SK-N-SH (cell line): ENCODE results near the gene GFI1B. TPM values are rescaled to one million over a fixed set of nuclear protein-coding genes. Genes with fewer than 3 reads are reported as not detected.

Experiments
- CTCF ChIA-PET: fragments of 300-600, 350-600 bp; formaldehyde crosslinking; extraction: SDS; loops from one replicate; lab custom pipeline; 2021; lab: Yijun Ruan, JAX
- POLR2A ChIA-PET: fragments of 350-600 bp; sonication (Branson Sonifier 250); formaldehyde crosslinking; extraction: SDS; loops from one replicate; lab custom pipeline; 2020; ENCODE audit warnings: antibody characterized with exemption, inconsistent platforms; lab: Yijun Ruan, JAX
- DNase-seq: peaks from one replicate; pipeline ENCODE4 v3.0.0; 2012
- H2AFZ ChIP-seq: fragments of 200-600 bp; sonication (generic); 2 replicates; pipeline ENCODE4 v1.8.1; 2016; ENCODE audit warnings: antibody characterized with exemption, mild to moderate bottlenecking, low read depth
- H3F3A ChIP-seq: fragments of 200-600 bp; sonication (generic); replicated peaks from 2 replicates; pipeline ENCODE3; 2016; ENCODE audit warnings: antibody characterized with exemption, mild to moderate bottlenecking; ENCODE audit not compliant: insufficient read depth
- H3K27ac ChIP-seq, 2 experiments: fragments of 200-500 bp in 1 of 2; fragments of 200-600 bp in 1 of 2; sonication (Bioruptor generic) in 1 of 2; sonication (generic), shearing (Covaris generic) in 1 of 2; 2 replicates each; pipeline versions ENCODE4 v1.5.1 to v1.6.1; 2014 to 2016; ENCODE audit warnings: low read depth in 2 of 2, inconsistent platforms in 1 of 2, low read length in 1 of 2, mild to moderate bottlenecking in 1 of 2, mixed read lengths in 1 of 2
- H3K27me3 ChIP-seq: fragments of 200-600 bp; sonication (generic), shearing (Covaris generic); 2 replicates; pipeline ENCODE4 v1.6.1; 2016; ENCODE audit warnings: mixed run types; ENCODE audit not compliant: insufficient read depth
- H3K36me3 ChIP-seq, 2 experiments: fragments of 200-500 bp in 1 of 2; fragments of 200-600 bp in 1 of 2; sonication (Bioruptor generic) in 1 of 2; sonication (generic) in 1 of 2; replicated peaks in 1 of 2; 2 replicates each; pipeline versions ENCODE3 to v1.5.1; 2014 to 2016; ENCODE audit warnings: low read length in 1 of 2, mild to moderate bottlenecking in 1 of 2; ENCODE audit not compliant: insufficient read depth in 2 of 2, control insufficient read depth in 1 of 2
- H3K4me1 ChIP-seq, 2 experiments: fragments of 200-500 bp in 1 of 2; fragments of 200-600 bp in 1 of 2; sonication (Bioruptor generic) in 1 of 2; sonication (generic), shearing (Covaris generic) in 1 of 2; 2 replicates each; pipeline versions ENCODE4 v1.5.1 to v1.6.1; 2014 to 2016; ENCODE audit warnings: low read depth in 1 of 2, low read length in 1 of 2, mixed run types in 1 of 2; ENCODE audit not compliant: insufficient read depth in 2 of 2, control insufficient read depth in 1 of 2
- H3K4me2 ChIP-seq: fragments of 200-600 bp; sonication (generic), shearing (Covaris generic); 2 replicates; pipeline ENCODE4 v1.6.1; 2017; ENCODE audit warnings: mixed run types
- H3K4me3 ChIP-seq, 2 experiments: fragments of 200-500 bp in 1 of 2; fragments of 200-600 bp in 1 of 2; sonication (Bioruptor generic) in 1 of 2; sonication (generic), shearing (Covaris generic) in 1 of 2; 2 replicates each; pipeline versions ENCODE4 v1.5.1 to v1.8.1; 2014 to 2016; ENCODE audit warnings: low read depth in 2 of 2, inconsistent platforms in 1 of 2, low read length in 1 of 2, mild to moderate bottlenecking in 1 of 2, mixed read lengths in 1 of 2, moderate library complexity in 1 of 2
- H3K79me2 ChIP-seq: fragments of 200-600 bp; sonication (generic); 2 replicates; pipeline ENCODE4 v1.8.1; 2017; ENCODE audit warnings: mild to moderate bottlenecking; ENCODE audit not compliant: insufficient read depth
- H3K9ac ChIP-seq: fragments of 200-600 bp; sonication (generic); 2 replicates; pipeline ENCODE4 v1.6.1; 2017; ENCODE audit warnings: mixed run types
- H3K9me2 ChIP-seq: fragments of 200-600 bp; sonication (generic); 2 replicates; pipeline ENCODE4 v1.6.1; 2017; ENCODE audit warnings: mixed run types
- H3K9me3 ChIP-seq: fragments of 200-600 bp; sonication (generic); 2 replicates; pipeline ENCODE4 v1.6.1; 2017; ENCODE audit warnings: mixed run types, mild to moderate bottlenecking, moderate library complexity
- H4K20me1 ChIP-seq: fragments of 200-600 bp; sonication (generic); 2 replicates; pipeline ENCODE4 v1.6.1; 2017; ENCODE audit warnings: mild to moderate bottlenecking, mixed run types; ENCODE audit not compliant: insufficient read depth
- CHD2 ChIP-seq: fragments of 150-350 bp; IDR thresholded peaks from 2 replicates; pipeline ENCODE4 v1.6.1; 2018; ENCODE audit warnings: low read length; ENCODE audit not compliant: partially characterized antibody
- ELF1 ChIP-seq: IDR thresholded peaks from 2 replicates; pipeline ENCODE4 v1.4.0; 2012
- EP300 ChIP-seq, 2 experiments: IDR thresholded peaks; 2 replicates each; pipeline versions ENCODE4 v1.4.0 to v1.6.1; 2012; ENCODE audit warnings: borderline replicate concordance in 1 of 2, low read depth in 1 of 2, low read length in 1 of 2
- EZH2phosphoT487 ChIP-seq: fragments of 200-600 bp; sonication (generic); IDR thresholded peaks from 2 replicates; pipeline ENCODE4 v1.6.1; 2017; ENCODE audit warnings: low read depth, mixed run types, mild to moderate bottlenecking, antibody characterized with exemption, moderate library complexity, borderline replicate concordance
- IRF3 ChIP-seq: fragments of 150-350 bp; IDR thresholded peaks from 2 replicates; pipeline ENCODE4 v1.6.1; 2016; ENCODE audit warnings: mild to moderate bottlenecking, low read depth, low read length
- JUND ChIP-seq: IDR thresholded peaks from 2 replicates; pipeline ENCODE4 v1.4.0; 2012
- MEF2A ChIP-seq: IDR thresholded peaks from 2 replicates; pipeline ENCODE4 v1.4.0; 2012; ENCODE audit warnings: low read depth, borderline replicate concordance
- MXI1 ChIP-seq: IDR thresholded peaks from 2 replicates; pipeline ENCODE4 v1.6.1; 2012; ENCODE audit warnings: mild to moderate bottlenecking, low read depth, low read length, improper control_type of control experiment
- NRF1 ChIP-seq: IDR thresholded peaks from 2 replicates; pipeline ENCODE4 v1.6.1; 2012; ENCODE audit warnings: low read depth, mild to moderate bottlenecking, low read length
- PBX3 ChIP-seq: IDR thresholded peaks from 2 replicates; pipeline ENCODE4; 2012
- RAD21 ChIP-seq: IDR thresholded peaks from 2 replicates; pipeline ENCODE4 v1.6.1; 2012; ENCODE audit warnings: mild to moderate bottlenecking, low read length
- RFX5 ChIP-seq: IDR thresholded peaks from 2 replicates; pipeline ENCODE4 v1.6.1; 2012; ENCODE audit warnings: mild to moderate bottlenecking, improper control_type of control experiment, low read length
- RXRA ChIP-seq: IDR thresholded peaks from 2 replicates; pipeline ENCODE4 v1.4.0; 2012; ENCODE audit warnings: low read depth, mild to moderate bottlenecking, borderline replicate concordance
- SIN3A ChIP-seq: IDR thresholded peaks from 2 replicates; pipeline ENCODE4 v1.6.1; 2012; ENCODE audit warnings: low read depth, mild to moderate bottlenecking, low read length, moderate library complexity, borderline replicate concordance
- TAF1 ChIP-seq: IDR thresholded peaks from 2 replicates; pipeline ENCODE4 v1.6.1; 2012; ENCODE audit warnings: low read depth, mild to moderate bottlenecking, low read length, moderate library complexity, borderline replicate concordance
- USF2 ChIP-seq: fragments of 150-350 bp; IDR thresholded peaks from 2 replicates; pipeline ENCODE4 v1.6.1; 2017; ENCODE audit warnings: antibody characterized with exemption, low read length, low read depth, borderline replicate concordance
- YY1 ChIP-seq: IDR thresholded peaks from 2 replicates; pipeline ENCODE4 v1.4.0; 2012; ENCODE audit warnings: low read depth, mild to moderate bottlenecking
- WGBS: methylation state at CpG from one replicate; pipeline ENCODE4 v1.1.6; 2017; ENCODE audit warnings: low lambda C conversion rate; 5-methylcytosine and 5-hydroxymethylcytosine counted together
- polyA plus RNA-seq, 3 experiments: library from polyadenylated mRNA; depleted of rRNA; stranded (reverse); fragments of >200 nt; gene quantifications; 2 replicates each; pipeline ENCODE4 v1.2.3, GENCODE V29; 2012

GFI1B gene
- polyA plus RNA-seq, 1 of the 3 experiments (the other 2 are of a cell fraction) = not detected

GRCh38 chr9:132955768-132956167, 22.7 kb upstream of the GFI1B start:
- Histone ChIP-seq H3K4me2 (no peak overlapping the region), H3K36me3 (no peaks in the 10 kb centered on the region), H3K9ac (no peak overlapping the region), H3K9me2 (no peaks in the 10 kb centered on the region), H3K4me3 (no peak overlapping the region), H4K20me1 (no peaks in the 10 kb centered on the region), H3K9me3 (no peaks in the 10 kb centered on the region), H2AFZ (no peak overlapping the region), H3F3A (no peaks in the 10 kb centered on the region), H3K4me1 (no peaks in the 10 kb centered on the region), H3K27ac (no peak overlapping the region), H3K27me3 (no peaks in the 10 kb centered on the region), H3K79me2 (no peaks in the 10 kb centered on the region)
- WGBS = 0% methylated on average over 2 of the region's 2 CpGs
- no peak for TF ChIP-seq MXI1
- DNase-seq = no peak
- ChIA-PET CTCF (interaction anchor here (1.6 kb wide), 2 partner anchors 16 to 21 kb away, joined by 3 to 6 read pairs; no protein-coding TSS in a partner anchor), POLR2A (no interaction called here)

DNA sequence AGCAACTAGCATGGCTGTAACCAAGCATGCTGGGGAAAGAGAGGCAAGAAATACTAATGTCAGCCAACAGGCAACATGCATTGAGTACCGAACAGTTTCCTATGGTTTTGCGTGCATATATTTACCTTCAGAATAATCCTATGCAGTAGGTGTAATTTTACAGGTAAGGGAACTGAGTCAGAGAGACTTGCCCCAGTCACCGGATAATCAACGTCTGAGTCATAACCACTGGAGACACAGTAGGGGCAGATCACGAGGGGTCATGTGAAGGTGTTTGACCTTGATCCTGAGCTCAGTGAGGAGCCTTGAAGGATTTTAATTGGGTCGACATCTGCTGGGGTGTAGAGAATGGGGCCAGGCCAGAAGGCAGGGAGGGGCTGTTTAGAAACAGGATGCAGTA, 20.7 kb upstream of the GFI1B start:
- ChIA-PET CTCF (interaction anchor here (0.9 kb wide), 1 partner anchor 15 kb away, joined by 3 read pairs; no protein-coding TSS in a partner anchor), POLR2A (no interaction called here)
- H3K4me2 ChIP-seq = no peak overlapping the region
- H2AFZ ChIP-seq = no peak overlapping the region
- no peak overlapping the region for H3K27ac ChIP-seq
- H3K4me3 ChIP-seq = no peak overlapping the region
- H3K27me3 ChIP-seq = no peaks in the 10 kb centered on the region
- no peaks in the 10 kb centered on the region for H3K9me2 ChIP-seq
- no peaks in the 10 kb centered on the region for H3K36me3 ChIP-seq
- no peaks in the 10 kb centered on the region for H3F3A ChIP-seq
- no peaks in the 10 kb centered on the region for H3K79me2 ChIP-seq
- H3K9me3 ChIP-seq = no peaks in the 10 kb centered on the region
- 58% methylated on average over 6 of the region's 6 CpGs for WGBS
- H3K9ac ChIP-seq = no peak overlapping the region
- TF ChIP-seq EZH2phosphoT487 = no peak
- no peak for TF ChIP-seq MEF2A
- TF ChIP-seq TAF1 = no peak
- TF ChIP-seq ELF1 = no peak
- no peak for TF ChIP-seq JUND
- TF ChIP-seq RAD21 = no peak
- DNase-seq = no peak
- no peaks in the 10 kb centered on the region for H4K20me1 ChIP-seq
- H3K4me1 ChIP-seq = no peaks in the 10 kb centered on the region

DNA sequence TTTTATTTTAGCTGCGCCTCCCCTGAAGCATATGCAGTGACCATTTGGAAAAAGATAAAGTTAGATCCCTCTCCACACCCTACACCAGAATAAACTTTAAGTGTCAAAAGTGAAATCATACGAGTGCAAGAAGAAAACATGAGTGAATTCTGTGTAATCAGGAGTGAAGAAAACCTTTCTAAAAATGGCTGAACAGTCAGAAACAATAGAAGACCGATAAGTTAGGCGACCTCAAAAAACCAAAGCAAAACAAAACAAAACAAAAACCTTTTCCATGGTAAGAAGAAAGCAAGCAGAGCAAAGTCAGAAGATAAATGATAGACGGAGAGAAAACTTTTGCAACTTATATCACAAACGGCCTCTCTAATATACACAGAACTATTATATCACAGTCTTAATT, 17.5 kb upstream of the GFI1B start:
- Histone ChIP-seq H2AFZ (no peak overlapping the region), H3K4me3 (no peak overlapping the region), H3K79me2 (no peaks in the 10 kb centered on the region), H4K20me1 (no peaks in the 10 kb centered on the region), H3K9me2 (no peaks in the 10 kb centered on the region), H3K4me2 (no peak overlapping the region), H3K9me3 (no peaks in the 10 kb centered on the region), H3K9ac (no peak overlapping the region), H3K27me3 (peaks cover 6% of the 10 kb centered on the region; the same call in 1 of the 2 replicates), H3F3A (no peaks in the 10 kb centered on the region), H3K36me3 (no peaks in the 10 kb centered on the region), H3K4me1 (no peaks in the 10 kb centered on the region), H3K27ac (no peak overlapping the region)
- WGBS = 59% methylated on average over 6 of the region's 6 CpGs
- ChIA-PET CTCF (interaction anchor here (2.9 kb wide), 1 partner anchor 17 kb away, joined by 11 read pairs; the partner anchor contains the start of gene GFI1B), POLR2A (no interaction called here)
- no peak for DNase-seq
- no peak for TF ChIP-seq JUND
- no peak for TF ChIP-seq RFX5
- TF ChIP-seq USF2 = no peak
- TF ChIP-seq RXRA = no peak
- no peak for TF ChIP-seq EZH2phosphoT487
- TF ChIP-seq NRF1 = no peak
- no peak for TF ChIP-seq EP300 (IDR thresholded peaks at IDR 0.05; ENCODE audit: borderline replicate concordance in 1 of 2, low read depth in 1 of 2, low read length in 1 of 2)
- TF ChIP-seq RAD21 = no peak
- no peak for TF ChIP-seq PBX3
- TF ChIP-seq YY1 = no peak
- no peak for TF ChIP-seq SIN3A
- no peak for TF ChIP-seq CHD2
- no peak for TF ChIP-seq MEF2A
- TF ChIP-seq IRF3 = no peak
